Memory B cell (primary cell): ENCODE measurements around the gene SMARCC2.

Experiments used
- ATAC-seq: fragments of 150-1000 bp; cut with Tn5 transposase; 2 replicates; pipeline ENCODE4 v1.10.0; 2021; ENCODE audit warnings: low read depth, mild to moderate bottlenecking, moderate library complexity
- DNase-seq, 2 donors: peaks; one replicate each; pipeline ENCODE4 v3.0.0; 2022; ENCODE audit warnings: low spot score in 2 of 2
- H3K27ac Mint-ChIP-seq: one replicate; pipeline ENCODE4 v1.8.0; 2022; ENCODE audit warnings: mild to moderate bottlenecking, moderate library complexity, mixed read lengths
- H3K27me3 Mint-ChIP-seq: one replicate; pipeline ENCODE4 v1.8.0; 2022; ENCODE audit warnings: mixed read lengths
- H3K36me3 Mint-ChIP-seq: one replicate; pipeline ENCODE4 v1.8.0; 2022; ENCODE audit warnings: mild to moderate bottlenecking, mixed read lengths
- H3K4me1 Mint-ChIP-seq: one replicate; pipeline ENCODE4 v1.8.0; 2022; ENCODE audit warnings: mixed read lengths
- H3K4me3 Mint-ChIP-seq: one replicate; pipeline ENCODE4 v1.8.0; 2022; ENCODE audit warnings: mild to moderate bottlenecking, moderate library complexity, mixed read lengths
- H3K9me3 Mint-ChIP-seq: one replicate; pipeline ENCODE4 v1.8.0; 2022; ENCODE audit warnings: mixed read lengths

The SMARCC2 gene

GRCh38 chr12:56143217-56143616, 46.1 kb downstream of the SMARCC2 start:
- no peaks in the 10 kb centered on the region for H3K27me3 Mint-ChIP-seq
- DNase-seq (no peak), ATAC-seq (no peak)
- no peaks in the 10 kb centered on the region for H3K9me3 Mint-ChIP-seq
- H3K27ac Mint-ChIP-seq, result peak overlapping the region; percentile 3
- H3K36me3 Mint-ChIP-seq, result peaks cover 32% of the 10 kb centered on the region
- H3K4me1 Mint-ChIP-seq, result peaks cover 11% of the 10 kb centered on the region
- no peak overlapping the region for H3K4me3 Mint-ChIP-seq

- ATAC-seq, result no peak
- Mint-ChIP-seq H3K27ac (no peak overlapping the region), H3K36me3 (peaks cover 37% of the 10 kb centered on the region), H3K4me3 (no peak overlapping the region), H3K4me1 (peaks cover 11% of the 10 kb centered on the region), H3K27me3 (no peaks in the 10 kb centered on the region), H3K9me3 (no peaks in the 10 kb centered on the region)
- no peak for DNase-seq
These were observed 47.1 kb downstream of the SMARCC2 start for GRCh38 chr12:56141946-56142784.

- H3K9me3 Mint-ChIP-seq, result no peaks in the 10 kb centered on the region
- no peak overlapping the region for H3K27ac Mint-ChIP-seq
- H3K4me1 Mint-ChIP-seq, result peaks cover 5% of the 10 kb centered on the region
- ATAC-seq (no peak), DNase-seq (no peak)
- no peak overlapping the region for H3K4me3 Mint-ChIP-seq
- H3K27me3 Mint-ChIP-seq, result no peaks in the 10 kb centered on the region
- peaks cover 43% of the 10 kb centered on the region for H3K36me3 Mint-ChIP-seq
These were observed 51.3 kb downstream of the SMARCC2 start for GRCh38 chr12:56137853-56138571.

GRCh38 chr12:56134897-56135296, 54.4 kb downstream of the SMARCC2 start:
- no peak overlapping the region for H3K27ac Mint-ChIP-seq
- ATAC-seq, result no peak
- H3K4me1 Mint-ChIP-seq, result peaks cover 14% of the 10 kb centered on the region

GRCh38 chr12:56130876-56131275, 58.4 kb downstream of the SMARCC2 start:
- DNase-seq (no peak), ATAC-seq (no peak)
- Mint-ChIP-seq H3K27me3 (no peaks in the 10 kb centered on the region), H3K4me3 (peak overlapping the region; percentile 46), H3K27ac (peak overlapping the region; percentile 48), H3K36me3 (peaks cover 29% of the 10 kb centered on the region), H3K9me3 (no peaks in the 10 kb centered on the region), H3K4me1 (peaks cover 34% of the 10 kb centered on the region)

More at GRCh38 chr12:56134897-56135296, 54.4 kb downstream of the SMARCC2 start:
- no peak for DNase-seq
- Mint-ChIP-seq H3K36me3 (peaks cover 51% of the 10 kb centered on the region), H3K4me3 (no peak overlapping the region), H3K27me3 (no peaks in the 10 kb centered on the region), H3K9me3 (no peaks in the 10 kb centered on the region)

GRCh38 chr12:56129942-56130495, 59.3 kb downstream of the SMARCC2 start:
- Mint-ChIP-seq H3K27ac (peak overlapping the region; percentile 48), H3K36me3 (peaks cover 28% of the 10 kb centered on the region), H3K27me3 (no peaks in the 10 kb centered on the region), H3K4me1 (peaks cover 35% of the 10 kb centered on the region), H3K9me3 (no peaks in the 10 kb centered on the region), H3K4me3 (peak overlapping the region; percentile 93)
- ATAC-seq (no peak), DNase-seq (no peak)

GRCh38 chr12:56129206-56129941, 59.9 kb downstream of the SMARCC2 start:
- no peaks in the 10 kb centered on the region for H3K27me3 Mint-ChIP-seq
- peaks cover 28% of the 10 kb centered on the region for H3K36me3 Mint-ChIP-seq

GRCh38 chr12:56128670-56129205, 60.5 kb downstream of the SMARCC2 start:
- Mint-ChIP-seq H3K4me1 (peaks cover 39% of the 10 kb centered on the region), H3K27ac (peak overlapping the region; percentile 91), H3K27me3 (no peaks in the 10 kb centered on the region), H3K9me3 (no peaks in the 10 kb centered on the region), H3K4me3 (peak overlapping the region; percentile 93), H3K36me3 (peaks cover 26% of the 10 kb centered on the region)
- ATAC-seq (no peak), DNase-seq (no peak)

More at GRCh38 chr12:56129206-56129941, 59.9 kb downstream of the SMARCC2 start:
- Mint-ChIP-seq H3K9me3 (no peaks in the 10 kb centered on the region), H3K4me1 (peaks cover 35% of the 10 kb centered on the region), H3K4me3 (peak overlapping the region; percentile 93), H3K27ac (peak overlapping the region; percentile 91)
- DNase-seq (peak; percentile 45 to 49), ATAC-seq (peak; percentile 9)

GRCh38 chr12:56127888-56128669, 61.2 kb downstream of the SMARCC2 start, which contains the start of gene ESYT1:
Gene ESYT1 (plus strand): TSS chr12:56128267. CDS start chr12:56128320, 53 bp downstream.
- Mint-ChIP-seq H3K9me3 (no peaks in the 10 kb centered on the region), H3K27me3 (no peaks in the 10 kb centered on the region), H3K36me3 (peaks cover 22% of the 10 kb centered on the region), H3K27ac (peak within 1 kb of the TSS; percentile 91), H3K4me1 (peaks cover 41% of the 10 kb centered on the region), H3K4me3 (peak within 1 kb of the TSS; percentile 93)
- ATAC-seq, result peak; percentile 86
- peak; percentile 89 to 95 for DNase-seq

GRCh38 chr12:56127485-56127887, 61.8 kb downstream of the SMARCC2 start:
- Mint-ChIP-seq H3K4me3 (peak overlapping the region; percentile 93), H3K27me3 (no peaks in the 10 kb centered on the region), H3K4me1 (peaks cover 39% of the 10 kb centered on the region), H3K9me3 (no peaks in the 10 kb centered on the region), H3K36me3 (peaks cover 21% of the 10 kb centered on the region), H3K27ac (peak overlapping the region; percentile 91)
- ATAC-seq, result no peak
- no peak for DNase-seq

GRCh38 chr12:56126732-56127239, 62.5 kb downstream of the SMARCC2 start:
- Mint-ChIP-seq H3K4me1 (peaks cover 34% of the 10 kb centered on the region), H3K9me3 (no peaks in the 10 kb centered on the region), H3K27ac (peak overlapping the region; percentile 91), H3K27me3 (no peaks in the 10 kb centered on the region), H3K36me3 (peaks cover 14% of the 10 kb centered on the region), H3K4me3 (peak overlapping the region; percentile 93)
- ATAC-seq, result peak; percentile 14
- peak in 1 of 2 donors; percentile 29 for DNase-seq

GRCh38 chr12:56124133-56124532, 65.2 kb downstream of the SMARCC2 start:
- peaks cover 12% of the 10 kb centered on the region for H3K36me3 Mint-ChIP-seq
- no peaks in the 10 kb centered on the region for H3K9me3 Mint-ChIP-seq
- DNase-seq, result no peak
- peak overlapping the region; percentile 36 for H3K27ac Mint-ChIP-seq
- ATAC-seq, result no peak
- peaks cover 29% of the 10 kb centered on the region for H3K4me1 Mint-ChIP-seq
- H3K27me3 Mint-ChIP-seq, result no peaks in the 10 kb centered on the region
- no peak overlapping the region for H3K4me3 Mint-ChIP-seq
